ENCODE measurements around the gene LANCL3.
"Not testable (repeated sequence)": the region's sequence is repeated elsewhere in the genome, so short reads cannot be mapped to it uniquely, and the experiment has no call there.

GRCh38 chrX:37650879-37651278, 79.4 kb downstream of the LANCL3 start:
- TF ChIP-seq CTCF (conservative IDR thresholded peaks at IDR 0.05); EZH2 (IDR thresholded peaks at IDR 0.05; ENCODE audit: low read depth): not testable (repeated sequence)
